ENCODE results near the gene KCNH2.

The KCNH2 gene

GRCh38 chr7:150968056-150968733 is 9.9 kb downstream of the KCNH2 start:
- no peak for TF ChIP-seq POLR2AphosphoS5 (IDR thresholded peaks at IDR 0.05; ENCODE audit: low read depth, low read length)
- TF ChIP-seq REST (IDR thresholded peaks at IDR 0.05; ENCODE audit: insufficient read depth in 1 of 2, low read depth in 2 of 2, low read length in 2 of 2): no peak
- TF ChIP-seq FOXP2 (optimal IDR thresholded peaks at IDR 0.05; ENCODE audit: borderline replicate concordance, extremely low read depth, extremely low read length, insufficient read depth): no peak
- TF ChIP-seq TAF1 (IDR thresholded peaks at IDR 0.05; ENCODE audit: borderline replicate concordance, insufficient read depth, low read length): no peak
- no peak for TF ChIP-seq SIN3A (IDR thresholded peaks at IDR 0.05; ENCODE audit: borderline replicate concordance, insufficient read depth, low read length)

- no peak for TF ChIP-seq REST (IDR thresholded peaks at IDR 0.05; ENCODE audit: insufficient read depth in 1 of 2, low read depth in 2 of 2, low read length in 2 of 2)
- no peak for TF ChIP-seq TAF1 (IDR thresholded peaks at IDR 0.05; ENCODE audit: borderline replicate concordance, insufficient read depth, low read length)
- no peak for TF ChIP-seq POLR2AphosphoS5 (IDR thresholded peaks at IDR 0.05; ENCODE audit: low read depth, low read length)
- TF ChIP-seq SIN3A (IDR thresholded peaks at IDR 0.05; ENCODE audit: borderline replicate concordance, insufficient read depth, low read length): no peak
- no peak for TF ChIP-seq FOXP2 (optimal IDR thresholded peaks at IDR 0.05; ENCODE audit: borderline replicate concordance, extremely low read depth, extremely low read length, insufficient read depth)
Measured at GRCh38 chr7:150967349-150967748, 10.8 kb downstream of the KCNH2 start.

GRCh38 chr7:150966002-150966401 is 12.1 kb downstream of the KCNH2 start:
- TF ChIP-seq TAF1 (IDR thresholded peaks at IDR 0.05; ENCODE audit: borderline replicate concordance, insufficient read depth, low read length) (no peak), FOXP2 (optimal IDR thresholded peaks at IDR 0.05; ENCODE audit: borderline replicate concordance, extremely low read depth, extremely low read length, insufficient read depth) (no peak), POLR2AphosphoS5 (IDR thresholded peaks at IDR 0.05; ENCODE audit: low read depth, low read length) (no peak), REST (IDR thresholded peaks at IDR 0.05; ENCODE audit: insufficient read depth in 1 of 2, low read depth in 2 of 2, low read length in 2 of 2) (no peak), SIN3A (IDR thresholded peaks at IDR 0.05; ENCODE audit: borderline replicate concordance, insufficient read depth, low read length) (no peak)

GRCh38 chr7:150965273-150965830 is 12.8 kb downstream of the KCNH2 start:
- no peak for TF ChIP-seq REST (IDR thresholded peaks at IDR 0.05; ENCODE audit: insufficient read depth in 1 of 2, low read depth in 2 of 2, low read length in 2 of 2)
- no peak for TF ChIP-seq FOXP2 (optimal IDR thresholded peaks at IDR 0.05; ENCODE audit: borderline replicate concordance, extremely low read depth, extremely low read length, insufficient read depth)
- no peak for TF ChIP-seq TAF1 (IDR thresholded peaks at IDR 0.05; ENCODE audit: borderline replicate concordance, insufficient read depth, low read length)
- no peak for TF ChIP-seq POLR2AphosphoS5 (IDR thresholded peaks at IDR 0.05; ENCODE audit: low read depth, low read length)
- no peak for TF ChIP-seq SIN3A (IDR thresholded peaks at IDR 0.05; ENCODE audit: borderline replicate concordance, insufficient read depth, low read length)
